ENCODE data around the gene CDK17. TPM values are rescaled to one million over a fixed set of nuclear protein-coding genes. Genes with fewer than 3 reads are reported as not detected.
A peak's percentile ranks its signal among the peaks of the same experiment; 100 is the strongest.

Gene CDK17
- total and polyA plus RNA-seq, 9 of the 15 experiments (the other 6 are each of a cell fraction or from before 2014, with no cell fraction given), result 4.8 to 39.3 (median 21.6) TPM

GRCh38 chr12:96399120-96399918 lies 920 bp downstream of the CDK17 start (continued):
- TF ChIP-seq IFI16 (CRISPR knock-in tag; IDR thresholded peaks at IDR 0.05) (no peak), SUPT5H (IDR thresholded peaks at IDR 0.05) (peak; percentile 64; the same call in 1 of the 2 replicates), ARID1B (IDR thresholded peaks at IDR 0.05) (peak; percentile 69; the same call in 1 of the 2 replicates), KDM5B (IDR thresholded peaks at IDR 0.05; ENCODE audit: insufficient replicate concordance, low read depth, low read length) (peak; percentile 58), EP300 (IDR thresholded peaks at IDR 0.05; ENCODE audit: low read length) (peak; percentile 44; the same call in 1 of the 2 replicates), PRMT5 (CRISPR knock-in tag; IDR thresholded peaks at IDR 0.05) (no peak), ATF1 (CRISPR knock-in tag; IDR thresholded peaks at IDR 0.05) (no peak), ATF1 (tag; IDR thresholded peaks at IDR 0.05) (peak; percentile 57), CCNT2 (IDR thresholded peaks at IDR 0.05; ENCODE audit: borderline replicate concordance, extremely low read depth, insufficient read length, low read depth, low read length) (peak; percentile 96), CREB1 (IDR thresholded peaks at IDR 0.05) (0 out of 2 replicates have a peak, but pooled peaks have one; percentile 30), CREB1 (CRISPR knock-in tag; IDR thresholded peaks at IDR 0.05) (no peak), ZNF639 (CRISPR knock-in tag; conservative IDR thresholded peaks at IDR 0.05 in 1 of 2, IDR thresholded peaks at IDR 0.05 in 1 of 2) (no peak; a peak in 1 of 4 replicates), TFAP4 (CRISPR knock-in tag; IDR thresholded peaks at IDR 0.05; ENCODE audit: borderline replicate concordance) (peak; percentile 48; the same call in 1 of the 2 replicates), ZNF740 (CRISPR knock-in tag; IDR thresholded peaks at IDR 0.05) (no peak), ZNF740 (tag; IDR thresholded peaks at IDR 0.05) (peak in 1 of 2 experiments; percentile 34; a peak in 1 of 4 replicates), NR1H2 (CRISPR knock-in tag; IDR thresholded peaks at IDR 0.05) (no peak), RNF2 (IDR thresholded peaks at IDR 0.05) (peak; percentile 39; the same call in 1 of the 2 replicates), TCF3 (CRISPR knock-in tag; IDR thresholded peaks at IDR 0.05) (0 out of 2 replicates have a peak, but pooled peaks have one; percentile 10), DDX20 (tag; IDR thresholded peaks at IDR 0.05; ENCODE audit: low read depth) (no peak), SIN3A (IDR thresholded peaks at IDR 0.05; ENCODE audit: borderline replicate concordance in 2 of 2, control insufficient read depth in 1 of 2, low read depth in 2 of 2, low read length in 2 of 2) (peak in 1 of 2 experiments; percentile 25; a peak in 1 of 4 replicates), ZNF780A (CRISPR knock-in tag; IDR thresholded peaks at IDR 0.05) (no peak), SMARCB1 (IDR thresholded peaks at IDR 0.05; ENCODE audit: insufficient read length, low read depth) (peak; percentile 65), TARDBP (IDR thresholded peaks at IDR 0.05) (no peak), ZNF395 (CRISPR knock-in tag; IDR thresholded peaks at IDR 0.05) (no peak)

All from K562 (cell line).